HepG2 (cell line): Measurements from ENCODE around the gene ODC1. TPM values are rescaled to one million over a fixed set of nuclear protein-coding genes. Genes with fewer than 3 reads are reported as not detected.

Source experiments
- CEBPG ChIP-seq: IDR thresholded peaks from 2 replicates; pipeline ENCODE4 v1.6.1; 2016
- FOXK1 ChIP-seq: sonication (generic); formaldehyde crosslinking; IDR thresholded peaks from 2 replicates; pipeline ENCODE4 v1.4.0; 2020; ENCODE audit warnings: low read depth, missing genetic modification reagents, borderline replicate concordance
- LCORL ChIP-seq, 2 experiments: fragments of 450-650 bp in 1 of 2; sonication (generic) in 1 of 2; formaldehyde crosslinking in 1 of 2; IDR thresholded peaks; 2 replicates each; pipeline versions ENCODE4 v1.5.0 to v1.6.1; 2017 to 2020; ENCODE audit warnings: antibody characterized with exemption in 1 of 2, missing genetic modification reagents in 1 of 2
- NFKBIZ ChIP-seq: IDR thresholded peaks from 2 replicates; pipeline ENCODE4 v1.6.1; 2018; ENCODE audit warnings: missing genetic modification reagents, missing compliant biosample characterization
- NR2F6 ChIP-seq, 2 experiments: IDR thresholded peaks; 2 replicates each; pipeline ENCODE4 v1.6.1; 2016; ENCODE audit warnings: antibody characterized with exemption in 1 of 2, mild to moderate bottlenecking in 1 of 2
- RXRB ChIP-seq: IDR thresholded peaks from 2 replicates; pipeline ENCODE4 v1.6.1; 2016; ENCODE audit warnings: borderline replicate concordance, missing genetic modification reagents, missing compliant biosample characterization
- ZC3H13 ChIP-seq: sonication (generic); formaldehyde crosslinking; IDR thresholded peaks from 2 replicates; pipeline ENCODE4 v1.8.1; 2023; ENCODE audit warnings: mild to moderate bottlenecking, missing genetic modification reagents, moderate library complexity
- ZFX ChIP-seq: sonication (generic); formaldehyde crosslinking; IDR thresholded peaks from 2 replicates; pipeline ENCODE4 v1.4.0; 2020; ENCODE audit warnings: mild to moderate bottlenecking, low read depth, missing genetic modification reagents, moderate library complexity
- ZNF605 ChIP-seq: sonication (generic); formaldehyde crosslinking; IDR thresholded peaks from 2 replicates; pipeline ENCODE4 v1.8.0; 2022; ENCODE audit warnings: mild to moderate bottlenecking, missing genetic modification reagents
- ZNF607 ChIP-seq: sonication (generic); formaldehyde crosslinking; IDR thresholded peaks from 2 replicates; pipeline ENCODE4 v1.5.1; 2020; ENCODE audit warnings: missing genetic modification reagents, mild to moderate bottlenecking, borderline replicate concordance
- ZNF614 ChIP-seq: IDR thresholded peaks from 2 replicates; pipeline ENCODE4 v1.6.1; 2018; ENCODE audit warnings: missing biosample characterization, missing genetic modification reagents, inconsistent platforms, borderline replicate concordance
- ZSCAN29 ChIP-seq: sonication (generic); formaldehyde crosslinking; conservative IDR thresholded peaks from 2 replicates; pipeline ENCODE4 v1.4.0; 2020; ENCODE audit warnings: mild to moderate bottlenecking, missing genetic modification reagents
- polyA plus RNA-seq, 8 experiments: library from polyadenylated mRNA; depleted of rRNA in 3 of 8; stranded (reverse) in 7 of 8; unstranded in 1 of 8; fragments of >200 nt; fragmentation: Illumina TruSeq in 4 of 8; extraction: Trizol in 4 of 8; gene quantifications; 2 replicates each; pipeline versions ENCODE4 v1.2.1 to v1.2.3, GENCODE V29; 2011 to 2016; ENCODE audit warnings: low read depth in 4 of 8, missing spikeins in 1 of 8, mixed read lengths in 1 of 8; ENCODE audit not compliant: insufficient read depth in 1 of 8
- total RNA-seq, 5 experiments: library from RNA; depleted of rRNA; stranded (reverse); fragments of >200 nt; fragmentation: Illumina TruSeq; extraction: Trizol; gene quantifications; 2 replicates each; pipeline ENCODE4 v1.2.3, GENCODE V29; 2016; ENCODE audit warnings: low read depth in 1 of 5
- TF ChIP-seq, protein P1 (sequence below): sonication (generic); formaldehyde crosslinking; IDR thresholded peaks from 2 replicates; pipeline ENCODE4 v1.5.1; 2020; ENCODE audit warnings: mild to moderate bottlenecking, missing genetic modification reagents, borderline replicate concordance
- TF ChIP-seq, protein P2 (sequence below): sonication (generic); formaldehyde crosslinking; IDR thresholded peaks from 2 replicates; pipeline ENCODE4 v1.5.0; 2020; ENCODE audit warnings: mild to moderate bottlenecking, missing genetic modification reagents
- TF ChIP-seq, protein P3 (sequence below): IDR thresholded peaks from 2 replicates; pipeline ENCODE4 v1.6.1; 2016; ENCODE audit warnings: missing compliant biosample characterization, missing genetic modification reagents, borderline replicate concordance
- TF ChIP-seq, protein P4 (sequence below): IDR thresholded peaks from 2 replicates; pipeline ENCODE4 v1.6.1; 2018; ENCODE audit warnings: missing genetic modification reagents, mild to moderate bottlenecking, missing compliant biosample characterization

ODC1 gene
- total and polyA plus RNA-seq, 2 of the 13 experiments (the other 11 are each of a cell fraction or from before 2014, with no cell fraction given) = 142 to 371 TPM

DNA sequence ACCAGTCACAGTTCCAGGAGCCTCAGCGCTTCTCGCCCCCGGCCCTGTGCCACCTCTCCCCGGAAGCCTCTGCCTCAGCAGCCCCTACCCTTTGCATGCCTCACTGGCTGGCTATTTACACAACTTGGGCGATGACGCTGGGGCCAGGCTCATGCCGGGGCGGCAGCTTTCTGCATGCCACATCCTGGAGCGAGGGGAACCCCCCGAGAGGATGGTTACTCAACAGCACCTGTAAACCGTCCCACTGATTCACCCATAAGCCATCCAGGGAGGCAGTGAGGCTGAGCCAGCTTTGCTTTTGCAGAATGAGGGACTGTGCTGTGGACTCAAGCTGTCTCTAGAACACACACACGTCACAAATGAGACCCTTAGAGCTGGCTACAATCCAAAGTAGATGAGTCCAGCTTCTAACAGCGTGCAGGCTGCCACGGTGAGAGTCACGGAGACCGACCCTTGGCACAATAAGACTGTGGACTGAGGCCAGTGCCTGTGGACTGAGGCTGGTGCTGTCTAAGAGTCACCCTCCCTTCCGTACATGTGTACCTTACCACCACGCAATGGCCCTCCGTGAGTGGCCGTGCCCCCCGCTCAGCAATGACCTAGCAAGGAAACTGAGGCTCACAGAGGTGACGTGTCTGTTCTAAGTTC is 45.6 kb upstream of the ODC1 start (continued):
- TF ChIP-seq, protein P1, sequence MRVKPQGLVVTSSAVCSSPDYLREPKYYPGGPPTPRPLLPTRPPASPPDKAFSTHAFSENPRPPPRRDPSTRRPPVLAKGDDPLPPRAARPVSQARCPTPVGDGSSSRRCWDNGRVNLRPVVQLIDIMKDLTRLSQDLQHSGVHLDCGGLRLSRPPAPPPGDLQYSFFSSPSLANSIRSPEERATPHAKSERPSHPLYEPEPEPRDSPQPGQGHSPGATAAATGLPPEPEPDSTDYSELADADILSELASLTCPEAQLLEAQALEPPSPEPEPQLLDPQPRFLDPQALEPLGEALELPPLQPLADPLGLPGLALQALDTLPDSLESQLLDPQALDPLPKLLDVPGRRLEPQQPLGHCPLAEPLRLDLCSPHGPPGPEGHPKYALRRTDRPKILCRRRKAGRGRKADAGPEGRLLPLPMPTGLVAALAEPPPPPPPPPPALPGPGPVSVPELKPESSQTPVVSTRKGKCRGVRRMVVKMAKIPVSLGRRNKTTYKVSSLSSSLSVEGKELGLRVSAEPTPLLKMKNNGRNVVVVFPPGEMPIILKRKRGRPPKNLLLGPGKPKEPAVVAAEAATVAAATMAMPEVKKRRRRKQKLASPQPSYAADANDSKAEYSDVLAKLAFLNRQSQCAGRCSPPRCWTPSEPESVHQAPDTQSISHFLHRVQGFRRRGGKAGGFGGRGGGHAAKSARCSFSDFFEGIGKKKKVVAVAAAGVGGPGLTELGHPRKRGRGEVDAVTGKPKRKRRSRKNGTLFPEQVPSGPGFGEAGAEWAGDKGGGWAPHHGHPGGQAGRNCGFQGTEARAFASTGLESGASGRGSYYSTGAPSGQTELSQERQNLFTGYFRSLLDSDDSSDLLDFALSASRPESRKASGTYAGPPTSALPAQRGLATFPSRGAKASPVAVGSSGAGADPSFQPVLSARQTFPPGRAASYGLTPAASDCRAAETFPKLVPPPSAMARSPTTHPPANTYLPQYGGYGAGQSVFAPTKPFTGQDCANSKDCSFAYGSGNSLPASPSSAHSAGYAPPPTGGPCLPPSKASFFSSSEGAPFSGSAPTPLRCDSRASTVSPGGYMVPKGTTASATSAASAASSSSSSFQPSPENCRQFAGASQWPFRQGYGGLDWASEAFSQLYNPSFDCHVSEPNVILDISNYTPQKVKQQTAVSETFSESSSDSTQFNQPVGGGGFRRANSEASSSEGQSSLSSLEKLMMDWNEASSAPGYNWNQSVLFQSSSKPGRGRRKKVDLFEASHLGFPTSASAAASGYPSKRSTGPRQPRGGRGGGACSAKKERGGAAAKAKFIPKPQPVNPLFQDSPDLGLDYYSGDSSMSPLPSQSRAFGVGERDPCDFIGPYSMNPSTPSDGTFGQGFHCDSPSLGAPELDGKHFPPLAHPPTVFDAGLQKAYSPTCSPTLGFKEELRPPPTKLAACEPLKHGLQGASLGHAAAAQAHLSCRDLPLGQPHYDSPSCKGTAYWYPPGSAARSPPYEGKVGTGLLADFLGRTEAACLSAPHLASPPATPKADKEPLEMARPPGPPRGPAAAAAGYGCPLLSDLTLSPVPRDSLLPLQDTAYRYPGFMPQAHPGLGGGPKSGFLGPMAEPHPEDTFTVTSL (CRISPR knock-in tag) = peak; percentile 77; the same call in 1 of the 2 replicates
- TF ChIP-seq CEBPG (CRISPR knock-in tag) = peak; percentile 72
- TF ChIP-seq NFKBIZ = 0 out of 2 replicates have a peak, but pooled peaks have one; percentile 77
- no peak for TF ChIP-seq ZSCAN29 (CRISPR knock-in tag)
- TF ChIP-seq ZNF605 (CRISPR knock-in tag) = peak; percentile 20; the same call in 1 of the 2 replicates
- TF ChIP-seq LCORL (IDR thresholded peaks at IDR 0.05) = no peak
- peak; percentile 83 for TF ChIP-seq LCORL (CRISPR knock-in tag; IDR thresholded peaks at IDR 0.05)
- 0 out of 2 replicates have a peak, but pooled peaks have one; percentile 21 for TF ChIP-seq ZNF607 (CRISPR knock-in tag)
- TF ChIP-seq, protein P2, sequence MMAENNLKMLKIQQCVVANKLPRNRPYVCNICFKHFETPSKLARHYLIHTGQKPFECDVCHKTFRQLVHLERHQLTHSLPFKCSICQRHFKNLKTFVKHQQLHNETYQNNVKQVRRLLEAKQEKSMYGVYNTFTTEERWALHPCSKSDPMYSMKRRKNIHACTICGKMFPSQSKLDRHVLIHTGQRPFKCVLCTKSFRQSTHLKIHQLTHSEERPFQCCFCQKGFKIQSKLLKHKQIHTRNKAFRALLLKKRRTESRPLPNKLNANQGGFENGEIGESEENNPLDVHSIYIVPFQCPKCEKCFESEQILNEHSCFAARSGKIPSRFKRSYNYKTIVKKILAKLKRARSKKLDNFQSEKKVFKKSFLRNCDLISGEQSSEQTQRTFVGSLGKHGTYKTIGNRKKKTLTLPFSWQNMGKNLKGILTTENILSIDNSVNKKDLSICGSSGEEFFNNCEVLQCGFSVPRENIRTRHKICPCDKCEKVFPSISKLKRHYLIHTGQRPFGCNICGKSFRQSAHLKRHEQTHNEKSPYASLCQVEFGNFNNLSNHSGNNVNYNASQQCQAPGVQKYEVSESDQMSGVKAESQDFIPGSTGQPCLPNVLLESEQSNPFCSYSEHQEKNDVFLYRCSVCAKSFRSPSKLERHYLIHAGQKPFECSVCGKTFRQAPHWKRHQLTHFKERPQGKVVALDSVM (CRISPR knock-in tag) = peak; percentile 48; the same call in 1 of the 2 replicates
- TF ChIP-seq, protein P3, sequence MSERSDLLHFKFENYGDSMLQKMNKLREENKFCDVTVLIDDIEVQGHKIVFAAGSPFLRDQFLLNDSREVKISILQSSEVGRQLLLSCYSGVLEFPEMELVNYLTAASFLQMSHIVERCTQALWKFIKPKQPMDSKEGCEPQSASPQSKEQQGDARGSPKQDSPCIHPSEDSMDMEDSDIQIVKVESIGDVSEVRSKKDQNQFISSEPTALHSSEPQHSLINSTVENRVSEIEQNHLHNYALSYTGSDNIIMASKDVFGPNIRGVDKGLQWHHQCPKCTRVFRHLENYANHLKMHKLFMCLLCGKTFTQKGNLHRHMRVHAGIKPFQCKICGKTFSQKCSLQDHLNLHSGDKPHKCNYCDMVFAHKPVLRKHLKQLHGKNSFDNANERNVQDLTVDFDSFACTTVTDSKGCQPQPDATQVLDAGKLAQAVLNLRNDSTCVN (CRISPR knock-in tag) = peak; percentile 29; the same call in 1 of the 2 replicates
- peak; percentile 67; the same call in 1 of the 2 replicates for TF ChIP-seq RXRB
- 0 out of 2 replicates have a peak, but pooled peaks have one; percentile 51 for TF ChIP-seq FOXK1
- TF ChIP-seq, protein P4, sequence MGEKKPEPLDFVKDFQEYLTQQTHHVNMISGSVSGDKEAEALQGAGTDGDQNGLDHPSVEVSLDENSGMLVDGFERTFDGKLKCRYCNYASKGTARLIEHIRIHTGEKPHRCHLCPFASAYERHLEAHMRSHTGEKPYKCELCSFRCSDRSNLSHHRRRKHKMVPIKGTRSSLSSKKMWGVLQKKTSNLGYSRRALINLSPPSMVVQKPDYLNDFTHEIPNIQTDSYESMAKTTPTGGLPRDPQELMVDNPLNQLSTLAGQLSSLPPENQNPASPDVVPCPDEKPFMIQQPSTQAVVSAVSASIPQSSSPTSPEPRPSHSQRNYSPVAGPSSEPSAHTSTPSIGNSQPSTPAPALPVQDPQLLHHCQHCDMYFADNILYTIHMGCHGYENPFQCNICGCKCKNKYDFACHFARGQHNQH = peak; percentile 35; the same call in 1 of the 2 replicates
- 0 out of 2 replicates have a peak, but pooled peaks have one; percentile 45 for TF ChIP-seq ZNF614 (CRISPR knock-in tag)
- no peak for TF ChIP-seq NR2F6 (IDR thresholded peaks at IDR 0.05)
- TF ChIP-seq NR2F6 (CRISPR knock-in tag; IDR thresholded peaks at IDR 0.05) = peak; percentile 11; the same call in 1 of the 2 replicates
- no peak for TF ChIP-seq ZC3H13 (CRISPR knock-in tag)
- TF ChIP-seq ZFX (CRISPR knock-in tag) = 0 out of 2 replicates have a peak, but pooled peaks have one; percentile 18
